GM12873 (cell line): Measurements from ENCODE around the gene ACSF3.

Source experiments
- CTCF ChIP-seq: IDR thresholded peaks from 2 replicates; pipeline ENCODE4 v1.5.1; 2012; ENCODE audit warnings: low read depth, mild to moderate bottlenecking, moderate library complexity, low read length, control low read depth; ENCODE audit not compliant: insufficient read depth; ENCODE audit errors: missing control alignments

ACSF3 gene

GRCh38 chr16:89105599-89106151 is 12.0 kb downstream of the ACSF3 start:
- no peak for TF ChIP-seq CTCF

GRCh38 chr16:89106533-89107202 is 13.0 kb downstream of the ACSF3 start:
- TF ChIP-seq CTCF = no peak

GRCh38 chr16:89107203-89107582 is 13.5 kb downstream of the ACSF3 start:
- no peak for TF ChIP-seq CTCF

- no peak for TF ChIP-seq CTCF
Measured at GRCh38 chr16:89108416-89108815, 14.8 kb downstream of the ACSF3 start.

GRCh38 chr16:89110641-89111040 is 17.0 kb downstream of the ACSF3 start:
- no peak for TF ChIP-seq CTCF

GRCh38 chr16:89111263-89111662 is 17.6 kb downstream of the ACSF3 start:
- TF ChIP-seq CTCF = no peak

GRCh38 chr16:89112377-89113151 is 18.9 kb downstream of the ACSF3 start:
- TF ChIP-seq CTCF = no peak
